GM19467 (cell line): ENCODE results near the gene CACUL1.
"Not testable (repeated sequence)": the region's sequence is repeated elsewhere in the genome, so short reads cannot be mapped to it uniquely, and the experiment has no call there.

Experiments
- ATAC-seq: cut with Tn5 transposase; IDR thresholded peaks from one replicate; pipeline ENCODE4 v1.9.1; 2021; ENCODE audit warnings: mild to moderate bottlenecking, moderate library complexity; ENCODE audit not compliant: unreplicated experiment

CACUL1 gene

DNA sequence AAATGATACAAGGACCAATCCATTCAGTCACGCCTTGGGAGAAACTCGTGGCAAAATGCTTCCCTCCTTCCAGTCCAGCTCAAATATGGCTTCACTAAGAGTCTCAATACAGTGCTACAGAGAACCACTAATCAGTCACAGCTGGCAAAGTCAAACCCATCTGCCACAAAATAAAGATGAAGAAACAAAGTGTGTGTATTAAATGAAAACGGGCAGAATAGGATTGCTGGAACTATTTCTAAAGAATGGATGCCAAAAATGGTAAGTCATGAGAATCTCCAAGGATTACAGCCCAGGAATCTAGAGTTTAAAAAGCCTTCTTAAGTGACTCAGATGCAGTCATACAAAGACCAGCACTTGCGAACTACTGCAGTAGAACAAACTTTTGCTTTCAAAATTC, 61.9 kb downstream of the CACUL1 start:
- ATAC-seq, result no peak

DNA sequence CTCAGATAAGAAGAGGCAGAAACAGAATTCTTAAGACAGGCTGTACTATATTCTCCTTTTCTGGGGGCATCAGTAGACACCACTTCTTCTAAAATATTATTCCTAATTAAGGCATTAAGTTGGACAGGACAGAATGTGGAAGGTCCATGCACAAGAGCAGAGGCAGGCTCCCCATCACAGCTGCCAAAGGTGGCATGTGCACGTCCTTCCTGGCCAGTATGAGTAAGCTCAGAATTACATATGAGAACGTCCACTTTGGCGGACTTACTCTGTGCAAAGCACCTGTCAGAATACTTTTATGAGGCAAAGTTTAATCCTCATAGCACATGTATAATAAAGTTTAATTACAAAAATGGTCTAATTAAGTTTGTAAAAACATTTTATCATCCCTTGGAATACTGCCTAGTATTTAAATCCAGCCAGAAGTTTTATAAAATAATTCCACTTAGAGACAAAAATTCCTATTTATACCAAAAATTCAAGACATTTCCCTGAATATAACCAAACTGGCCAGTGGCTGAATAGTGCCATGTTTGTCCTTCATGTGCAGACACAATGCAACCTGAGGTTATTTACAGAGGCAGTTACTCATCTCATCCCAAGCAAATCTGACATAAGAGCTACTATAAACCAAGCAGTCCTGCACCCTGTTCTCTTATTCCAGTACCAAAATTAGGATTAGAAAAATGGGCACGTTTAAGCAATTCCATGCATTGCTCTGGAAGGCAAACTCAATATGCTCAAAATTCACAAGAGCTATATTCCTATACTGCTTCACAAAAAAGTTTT, 65.5 kb downstream of the CACUL1 start:
- ATAC-seq, result no peak

DNA sequence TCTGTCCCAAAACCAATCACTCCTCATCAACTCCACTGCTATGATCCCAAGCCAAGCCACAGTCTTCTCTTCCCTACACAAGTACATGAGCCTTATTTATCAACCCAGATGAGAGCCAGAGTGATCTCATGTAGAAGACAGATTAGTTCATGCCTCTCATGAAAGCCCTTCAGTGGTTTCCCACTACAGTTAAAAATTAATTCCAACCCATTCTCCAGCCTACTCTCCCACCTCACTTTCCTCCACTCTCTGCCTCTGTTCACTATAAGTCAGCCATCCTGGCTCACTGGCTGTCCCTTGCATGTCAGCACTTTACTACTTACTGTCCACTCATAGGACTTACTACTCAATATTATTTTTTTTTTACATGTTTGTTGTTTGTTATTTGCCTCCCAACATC, 67.3 kb downstream of the CACUL1 start:
- ATAC-seq, result no peak

DNA sequence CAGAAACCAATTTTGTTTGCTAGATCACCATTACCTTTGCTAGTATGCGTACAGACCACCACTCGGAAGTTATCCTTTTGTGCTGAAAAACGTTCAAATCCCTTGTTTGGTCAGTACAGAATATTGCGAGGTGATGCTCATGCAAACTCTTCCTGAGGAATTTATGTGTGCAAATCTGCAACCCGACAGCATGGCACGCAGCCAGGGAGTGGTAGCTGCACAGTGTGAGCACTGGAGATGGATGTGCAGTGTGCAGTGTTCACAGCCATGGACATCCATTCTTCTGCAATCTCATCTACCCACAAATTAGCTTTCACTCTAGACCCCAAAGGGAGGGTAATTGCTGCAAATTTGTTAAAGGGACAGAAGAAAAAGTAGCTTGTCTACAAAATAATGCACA, 72.2 kb downstream of the CACUL1 start:
- no peak for ATAC-seq

DNA sequence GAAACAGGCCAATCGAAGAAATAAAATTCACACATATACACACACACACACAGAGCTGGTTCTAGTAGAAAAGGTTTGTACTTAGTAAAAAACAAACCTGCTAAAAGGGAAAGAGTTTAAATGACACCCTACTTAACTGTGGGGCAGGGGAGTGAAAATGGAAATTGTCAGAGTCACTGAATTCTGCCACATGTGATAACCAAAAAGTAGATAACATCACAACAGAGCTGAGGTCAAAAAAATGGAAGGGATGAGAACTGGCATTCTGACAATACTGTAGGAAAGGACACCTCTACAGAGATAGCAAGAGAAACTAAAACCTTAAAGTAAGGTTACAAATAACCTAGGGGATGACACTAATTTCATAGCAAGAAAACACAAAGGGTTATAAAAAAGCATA, 74.6 kb downstream of the CACUL1 start:
- ATAC-seq, result no peak

DNA sequence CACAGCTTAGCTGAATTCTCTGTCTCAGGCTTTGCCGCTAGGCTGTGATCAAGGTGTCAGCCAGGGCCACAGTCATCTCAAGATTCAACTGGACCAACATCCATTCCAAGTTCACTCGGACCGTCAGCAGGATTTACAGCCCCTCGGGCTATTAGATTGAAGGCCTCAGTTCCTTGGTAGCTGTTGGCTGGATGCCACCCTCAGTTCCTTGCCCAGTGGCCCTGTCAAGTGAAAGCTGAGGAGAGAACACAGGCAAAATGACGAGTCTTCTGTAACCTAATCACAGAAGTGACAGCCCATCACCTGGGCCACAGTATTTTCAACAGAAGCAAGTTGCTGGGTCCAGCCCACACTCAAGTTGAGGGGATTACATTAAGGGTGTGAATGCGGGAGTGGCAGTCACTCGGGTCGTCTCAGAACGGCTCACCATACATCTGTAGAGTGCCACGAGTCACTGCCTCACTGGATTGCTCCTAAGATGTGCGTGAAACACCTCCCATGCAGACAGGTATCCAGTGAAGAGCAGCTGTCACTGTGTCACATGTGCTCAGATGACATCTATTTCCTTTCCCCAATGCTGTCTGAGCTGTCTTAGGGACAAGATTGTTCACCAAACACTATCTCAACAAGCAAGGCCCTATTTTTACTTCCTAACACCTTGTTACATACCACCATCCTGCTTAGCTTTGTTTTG, 80.4 kb downstream of the CACUL1 start:
- ATAC-seq, result no peak

DNA sequence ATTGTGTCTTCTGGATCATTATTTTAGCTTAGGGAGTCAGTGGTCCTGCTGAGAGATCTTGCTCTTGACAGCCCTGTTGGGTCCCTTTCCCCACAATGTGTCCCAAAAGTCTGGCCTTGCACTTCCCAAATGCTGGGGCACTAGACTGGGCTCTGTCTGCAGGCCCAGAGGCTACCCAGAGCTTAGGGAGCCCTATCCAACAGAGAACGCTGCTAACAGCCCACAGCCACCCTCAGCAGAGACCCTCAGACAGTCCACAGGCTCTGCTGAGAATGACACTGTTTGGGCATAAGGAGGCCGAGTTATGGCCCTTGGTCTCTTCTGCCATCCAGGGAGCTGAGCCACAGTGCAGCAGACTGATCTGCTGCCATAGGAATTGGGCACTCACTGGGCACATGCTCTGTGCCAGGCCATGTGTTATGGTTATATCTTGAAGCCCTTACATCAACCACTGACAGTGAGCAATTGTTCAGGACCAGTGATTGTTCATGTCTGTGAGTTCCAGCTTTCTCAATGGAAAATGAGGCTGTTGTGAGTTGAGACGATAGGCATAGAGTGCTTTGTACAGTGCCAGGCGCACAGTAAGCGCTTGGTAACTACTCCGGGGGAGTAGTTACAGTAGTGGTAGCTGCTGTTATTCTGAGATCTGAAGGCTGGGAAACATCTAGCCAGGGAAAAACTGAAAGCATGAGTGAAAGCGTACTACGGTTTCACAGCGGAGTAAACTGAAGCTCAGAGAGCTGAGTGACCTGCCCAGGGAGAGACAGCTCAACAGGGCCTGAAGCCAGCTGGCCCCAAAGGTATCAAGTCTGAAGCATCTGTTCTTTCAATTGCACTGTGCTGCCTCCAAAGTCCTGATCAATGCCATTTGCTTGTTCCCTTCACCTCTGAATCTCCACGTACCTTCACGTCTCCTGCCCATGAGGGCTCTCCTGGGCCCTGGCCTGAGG, 81.7 kb downstream of the CACUL1 start:
- no peak for ATAC-seq

DNA sequence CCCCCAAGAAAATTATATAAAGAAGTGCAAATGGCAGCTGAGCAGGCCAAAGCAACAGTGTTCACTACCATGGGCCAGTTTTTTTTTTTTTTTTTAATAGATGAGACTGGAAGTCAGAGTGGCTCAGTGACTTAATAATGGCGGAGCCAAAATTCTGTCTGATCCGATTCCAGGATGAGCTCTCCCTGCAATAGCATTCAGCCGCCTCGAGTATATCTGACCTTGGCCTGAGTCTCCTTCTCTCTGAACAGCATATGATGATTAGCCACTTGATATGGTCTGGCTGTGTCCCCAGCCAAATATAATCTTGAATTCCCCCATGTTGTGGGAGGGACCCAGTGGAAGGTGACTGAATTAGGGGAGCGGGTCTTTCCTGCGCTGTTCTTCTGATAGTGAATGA, 82.6 kb downstream of the CACUL1 start:
- ATAC-seq, result no peak

DNA sequence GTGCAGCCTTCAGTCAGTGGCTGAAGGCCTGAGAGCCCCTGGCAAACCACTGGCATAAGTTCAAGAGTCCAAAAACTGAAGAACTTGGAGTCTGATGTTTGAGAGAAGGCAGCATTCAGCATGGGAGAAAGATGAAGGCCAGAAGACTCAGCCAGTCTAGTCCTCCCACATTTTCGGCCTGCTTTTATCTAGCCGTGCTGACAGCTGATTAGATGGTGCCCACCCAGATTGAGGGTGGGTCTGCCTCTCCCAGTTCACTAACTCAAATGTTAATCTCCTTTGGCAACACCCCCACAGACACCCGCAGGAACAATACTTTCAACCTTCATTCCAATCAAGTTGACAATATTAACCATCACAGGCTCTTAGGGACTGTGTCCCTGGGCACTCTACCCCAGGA, 83.5 kb downstream of the CACUL1 start:
- not testable (repeated sequence) for ATAC-seq

DNA sequence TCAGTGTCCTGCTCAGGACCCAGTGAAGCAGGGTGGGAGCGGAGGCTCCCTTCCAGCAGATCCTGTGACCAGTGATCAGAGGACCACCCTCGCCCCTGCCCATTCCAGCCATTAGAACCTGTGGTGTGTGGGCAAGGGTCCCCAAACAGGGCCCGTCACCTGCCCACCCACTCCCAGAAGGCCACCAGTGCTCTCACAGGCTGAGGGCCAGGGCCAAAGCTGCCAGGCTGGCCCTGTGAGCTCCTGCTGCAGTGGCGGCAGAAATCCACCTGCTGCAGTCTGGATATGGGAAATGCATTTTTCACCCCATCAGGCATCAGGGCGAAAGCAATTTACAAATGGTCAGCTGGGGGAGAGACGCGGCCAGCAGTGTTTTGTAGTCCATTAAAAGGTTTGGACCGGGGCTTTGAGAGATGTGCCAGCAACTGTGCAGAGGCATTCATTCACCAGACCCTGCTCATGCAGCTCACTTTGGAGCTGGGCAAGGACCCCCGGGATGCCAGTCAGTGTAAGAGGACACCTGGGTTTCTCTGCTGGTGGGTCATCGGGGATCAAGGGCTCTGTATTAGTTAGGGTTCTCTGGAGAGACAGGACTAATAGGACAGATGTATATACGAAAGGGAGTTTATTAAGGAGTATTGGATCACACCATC, 84.2 kb downstream of the CACUL1 start:
- ATAC-seq, result no peak

DNA sequence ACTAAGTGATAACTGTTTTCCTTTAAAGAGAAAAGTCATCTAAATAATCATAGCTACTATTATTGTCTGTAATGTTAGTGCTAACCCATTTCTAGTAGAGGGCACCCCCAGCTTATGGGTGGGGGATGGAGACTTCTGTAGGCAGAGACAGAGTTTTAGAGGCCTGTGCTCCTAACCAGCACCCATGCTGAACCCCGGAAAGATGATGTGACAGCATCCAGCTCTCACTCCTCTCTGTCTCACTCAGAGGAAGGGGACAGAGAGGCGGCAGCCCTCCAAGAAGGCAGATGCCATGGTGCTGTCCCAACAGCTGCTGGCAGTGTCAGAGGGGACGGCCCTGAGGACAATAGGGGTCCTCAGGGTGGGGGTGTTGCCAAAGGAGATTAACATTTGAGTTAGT, 84.9 kb downstream of the CACUL1 start:
- ATAC-seq, result no peak

DNA sequence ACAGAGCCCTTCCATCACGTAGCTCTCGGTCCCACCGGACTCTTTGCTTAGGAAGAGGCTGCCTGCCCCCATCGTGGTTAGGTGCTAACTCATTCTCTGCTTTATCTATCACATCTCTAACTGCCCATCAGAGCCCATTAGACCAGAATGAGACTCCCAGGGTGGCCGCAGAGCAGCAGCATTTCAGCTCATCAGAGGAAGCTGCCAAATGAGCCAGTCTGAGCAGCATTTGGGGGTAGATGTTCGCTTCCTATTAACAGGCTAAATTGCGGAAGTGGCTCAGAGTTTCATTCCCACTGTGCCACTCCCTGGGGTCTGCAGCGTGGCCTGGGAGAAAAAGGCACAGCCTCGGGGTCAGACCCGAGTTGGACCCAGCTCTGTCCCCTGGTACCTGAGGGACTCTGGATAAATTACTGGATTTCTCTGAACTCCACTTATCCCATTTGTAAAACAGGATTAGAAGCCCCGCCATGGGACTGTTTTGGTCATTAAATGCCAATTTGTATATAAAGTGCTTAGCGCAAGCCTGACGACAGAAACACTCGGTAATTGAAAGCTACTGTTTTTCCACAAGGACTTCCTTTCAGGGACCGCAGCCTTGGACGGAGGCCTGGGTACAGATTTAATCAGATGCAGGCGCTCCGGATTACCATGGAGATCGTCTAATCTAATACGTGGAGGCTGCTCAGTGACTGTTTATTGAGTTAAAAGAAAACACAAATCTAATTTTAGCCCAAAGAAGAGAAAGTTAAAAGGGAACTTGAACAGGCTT, 85.6 kb downstream of the CACUL1 start:
- ATAC-seq, result no peak

DNA sequence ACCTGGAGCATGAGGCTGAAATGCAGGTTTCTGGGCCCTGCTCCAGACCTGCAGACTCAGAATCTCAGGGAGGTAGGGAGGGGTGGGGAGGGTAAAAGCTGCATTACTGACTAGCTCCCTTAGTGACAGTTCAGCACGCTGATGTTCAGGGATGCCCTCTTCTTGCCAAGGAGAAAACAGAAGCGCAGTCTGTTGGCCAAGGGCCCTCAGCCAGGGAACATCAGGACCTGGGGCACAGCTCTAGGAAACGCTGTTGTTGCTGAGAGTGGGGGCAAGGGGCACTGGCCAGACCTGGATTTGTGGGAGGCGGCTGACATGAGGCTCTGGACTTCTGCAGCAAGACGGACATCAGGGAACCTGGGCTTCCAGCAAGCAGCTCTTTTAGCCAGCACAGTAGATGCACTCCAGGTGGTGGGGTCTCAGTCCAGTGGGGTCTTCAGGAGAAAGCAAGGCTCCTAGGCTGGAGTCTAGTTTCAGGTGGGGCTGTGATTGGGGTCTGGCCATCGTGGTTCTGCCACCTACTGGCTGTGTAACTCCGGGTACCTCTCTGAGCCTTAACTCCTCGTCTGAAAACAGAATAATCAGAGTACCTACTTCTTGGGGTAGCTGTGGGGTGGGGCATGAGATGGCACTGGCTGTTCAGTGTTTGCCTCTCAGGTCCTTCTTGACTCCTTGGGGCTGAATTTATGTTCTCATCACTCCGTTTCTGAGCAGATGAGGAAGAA, 86.4 kb downstream of the CACUL1 start:
- ATAC-seq, result no peak

DNA sequence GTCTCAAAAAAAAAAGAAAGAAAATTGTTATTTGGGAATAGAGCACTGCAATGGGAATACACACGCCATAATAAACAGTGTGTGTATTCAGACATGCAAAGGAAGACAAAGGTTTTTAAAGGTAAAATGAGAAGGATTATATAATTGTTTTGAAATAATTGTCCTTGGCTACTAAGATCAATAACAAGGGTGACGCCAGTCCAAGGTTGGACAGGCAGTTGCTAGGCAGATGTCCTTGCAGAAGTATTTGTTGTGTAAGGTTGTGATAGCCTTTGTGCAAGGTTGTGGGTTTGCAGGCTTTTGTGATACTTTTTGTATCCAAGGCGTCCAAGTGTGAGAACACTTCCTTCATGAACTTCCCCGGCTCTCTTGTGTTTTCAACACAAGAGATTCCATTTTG, 87.0 kb downstream of the CACUL1 start:
- ATAC-seq, result no peak

DNA sequence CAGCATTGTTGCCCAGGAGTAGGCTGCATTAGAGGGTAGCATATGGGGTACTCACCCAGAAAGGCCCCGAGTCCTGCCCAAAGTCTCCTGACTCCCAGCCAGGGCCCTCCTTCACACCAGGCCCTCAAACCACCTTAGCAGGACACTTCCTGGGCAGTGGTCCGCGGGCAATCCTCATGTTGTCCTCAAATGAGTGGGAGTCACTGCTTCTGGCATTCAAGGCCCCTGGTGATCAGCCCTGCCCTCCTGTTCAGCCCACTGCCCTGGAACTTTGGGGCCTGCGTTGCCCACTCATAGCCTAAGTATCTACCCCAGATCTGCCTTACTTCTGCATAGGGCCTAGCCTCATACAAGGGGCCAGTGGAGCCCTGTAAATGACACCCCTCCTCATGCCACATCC, 88.4 kb downstream of the CACUL1 start:
- ATAC-seq, result no peak

DNA sequence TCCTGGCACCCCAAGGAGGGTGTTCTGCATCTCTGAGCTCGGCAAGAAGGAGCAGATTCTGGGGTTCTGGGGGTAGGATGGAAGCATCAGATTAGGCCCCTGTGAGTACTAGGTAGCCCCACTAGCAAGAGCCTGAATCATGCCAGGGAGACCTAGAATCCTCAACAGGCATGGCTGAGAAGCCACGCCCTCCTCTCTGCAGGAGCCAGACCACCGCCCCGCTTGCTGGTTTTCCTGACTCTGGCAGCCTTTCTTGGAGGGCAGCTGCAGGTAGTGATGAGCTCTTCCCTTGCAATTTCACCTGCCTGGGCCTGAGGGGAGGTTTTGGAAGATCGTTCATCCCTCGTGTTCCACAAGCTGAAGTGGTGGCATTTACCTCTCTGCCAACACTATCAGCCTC, 90.4 kb downstream of the CACUL1 start:
- no peak for ATAC-seq

DNA sequence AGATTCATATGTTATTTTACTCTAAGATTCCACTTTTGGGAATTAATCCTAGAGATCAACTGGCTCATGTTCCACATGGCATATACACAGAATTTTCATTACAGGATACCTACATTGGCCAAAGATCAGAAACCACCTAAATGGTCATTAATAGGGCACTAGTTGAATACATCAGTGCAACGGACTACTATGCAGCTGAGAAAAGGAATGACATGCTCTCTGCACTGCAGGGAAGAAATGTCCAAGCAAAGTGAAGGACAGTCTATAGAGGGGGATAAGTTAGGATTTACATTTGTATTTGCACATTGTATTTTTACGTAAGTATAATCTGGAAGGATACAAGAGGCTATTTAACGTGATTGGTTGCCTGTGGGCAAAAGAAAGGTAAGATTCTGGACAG, 91.6 kb downstream of the CACUL1 start:
- ATAC-seq, result no peak

DNA sequence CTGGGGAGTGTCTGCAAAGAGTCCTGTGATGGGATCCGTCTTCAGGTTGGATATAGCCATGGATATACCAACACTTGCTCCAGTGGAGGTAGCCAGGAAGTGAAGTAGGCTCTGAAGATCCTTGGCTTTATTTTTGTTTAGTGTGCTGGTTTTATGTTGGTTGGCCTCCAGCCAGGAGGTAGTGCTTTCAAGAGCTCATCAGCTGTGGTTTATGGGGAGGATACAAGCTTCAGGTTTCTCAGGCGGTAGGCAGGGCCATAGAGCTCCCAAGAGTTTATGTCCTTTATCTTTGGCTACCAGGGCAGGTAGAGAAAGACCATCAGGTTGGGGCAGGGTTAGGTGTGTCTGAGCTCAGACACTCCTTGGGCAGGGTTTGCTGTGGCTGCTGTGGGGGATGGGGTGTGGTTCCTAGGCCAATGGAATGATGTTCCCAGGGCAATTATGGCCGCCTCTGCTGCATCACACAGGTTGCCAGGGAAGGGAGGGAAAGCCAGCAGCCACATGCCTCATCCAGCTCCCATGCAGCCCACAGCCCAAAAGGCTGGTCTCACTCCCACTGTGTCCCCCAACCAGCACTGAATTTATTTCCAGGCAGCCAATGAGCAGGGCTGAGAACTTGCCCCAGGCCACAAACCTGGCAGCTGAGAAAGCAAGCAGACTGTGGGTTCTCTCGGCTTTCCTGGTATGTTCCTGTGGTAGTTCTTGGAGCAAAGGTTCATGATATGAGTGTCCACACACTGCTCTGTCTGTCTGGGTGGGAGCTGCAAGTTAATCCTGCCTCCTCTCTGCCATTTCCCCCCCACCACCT, 92.3 kb downstream of the CACUL1 start:
- ATAC-seq, result no peak

DNA sequence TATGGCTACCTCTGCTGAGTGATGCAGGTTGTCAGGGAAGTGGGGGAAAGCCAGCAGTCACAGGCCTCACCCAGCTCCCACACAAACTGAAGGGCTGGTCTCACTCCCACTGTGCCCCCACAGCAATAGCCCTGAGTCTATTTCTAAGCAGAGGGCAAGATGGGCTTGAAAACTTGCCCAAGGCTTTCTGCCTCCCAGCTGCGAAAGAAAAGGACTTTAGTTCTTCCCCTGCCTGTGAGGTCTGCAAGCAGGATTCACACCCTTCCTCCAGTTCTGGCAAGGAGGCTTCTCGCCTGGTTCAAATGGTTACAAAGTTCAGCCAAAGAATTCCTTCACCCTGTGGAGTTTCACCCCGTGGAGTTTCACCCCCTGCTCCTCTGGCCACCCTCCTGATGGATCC, 96.0 kb downstream of the CACUL1 start:
- no peak for ATAC-seq
